ENCODE data around the gene PACSIN2. TPM values are rescaled to one million over a fixed set of nuclear protein-coding genes. Genes with fewer than 3 reads are reported as not detected.

Gene PACSIN2
- total and polyA plus RNA-seq, 10 of the 15 experiments (the other 5 are each of a cell fraction or from before 2014, with no cell fraction given) = 0.93 to 78.7 (median 46.8) TPM

GRCh38 chr22:42914511-42915076, 100.4 kb downstream of the PACSIN2 start:
- SMC1A ChIA-PET (ENCODE audit: uncharacterized antibody, unreplicated experiment) = interaction anchor here (0.6 to 1.2 kb wide), 4 partner anchors 14 to 47 kb away, joined by 3 to 4 read pairs (median 3); no protein-coding TSS in a partner anchor
- Histone ChIP-seq H4K20me1 (ENCODE audit: control insufficient read depth, insufficient read depth) (no peaks in the 10 kb centered on the region; the same call in 1 of the 2 replicates), H3K79me2 (ENCODE audit: control insufficient read depth, insufficient read depth, low read length) (peaks cover 52% of the 10 kb centered on the region), H3K4me2 (ENCODE audit: control insufficient read depth, insufficient read depth) (no peak overlapping the region), H3K9ac (ENCODE audit: control insufficient read depth, insufficient read depth, low read length) (no peak overlapping the region), H3K27me3 (replicated peaks in 1 of 2; ENCODE audit: control insufficient read depth in 2 of 2, insufficient read depth in 2 of 2, low read length in 1 of 2) (no peaks in the 10 kb centered on the region), H2AFZ (ENCODE audit: control insufficient read depth, low read depth, low read length) (no peak overlapping the region), H3K4me1 (ENCODE audit: control insufficient read depth, insufficient read depth, low read length) (no peaks in the 10 kb centered on the region; the same call in 1 of the 2 replicates), H3K9me3 (replicated peaks; ENCODE audit: control insufficient read depth, insufficient read depth, low read length) (no peaks in the 10 kb centered on the region), H3K4me3 (no peak overlapping the region), H3K36me3 (ENCODE audit: control insufficient read depth in 2 of 2, insufficient read depth in 2 of 2, low read length in 1 of 2) (peaks cover 3 to 14% of the 10 kb centered on the region in 2 experiments; a peak in 3 of 4 replicates), H3K27ac (ENCODE audit: control insufficient read depth, insufficient read depth) (no peak overlapping the region)
- ATAC-seq = no peak
- RAD21 ChIA-PET (ENCODE audit: unreplicated experiment) = no interaction called here
- no TSS peak for BruUV-seq (replicated peaks)
- DNase-seq (ENCODE audit: low read depth, low spot score) = no peak
- FAIRE-seq = no peak
- intact Hi-C loops (cut with micrococcal nuclease; ENCODE audit: unreplicated experiment) = no loop called here
- in situ Hi-C loops (cut with MboI) = no loop called here
- WGBS (ENCODE audit: insufficient coverage, insufficient replicate concordance, low lambda C conversion rate, missing lambda C conversion rate) = 93% methylated on average over 6 of the region's 6 CpGs
- TF ChIP-seq ATF2 (IDR thresholded peaks at IDR 0.05; ENCODE audit: low read length) (no peak), TCF7 (IDR thresholded peaks at IDR 0.05; ENCODE audit: borderline replicate concordance) (no peak), JUND (IDR thresholded peaks at IDR 0.05; ENCODE audit: low read depth, low read length) (no peak), SP1 (IDR thresholded peaks at IDR 0.05; ENCODE audit: low read depth, low read length) (no peak), IKZF2 (IDR thresholded peaks at IDR 0.05) (no peak)
- POLR2A ChIA-PET = interaction anchor here (0.6 to 0.7 kb wide), 2 partner anchors 11 to 81 kb away, joined by 3 read pairs; no protein-coding TSS in a partner anchor
- CTCF ChIA-PET = interaction anchor here (1.3 to 2.1 kb wide), 5 partner anchors 11 to 47 kb away, joined by 3 to 10 read pairs (median 5); no protein-coding TSS in a partner anchor

All from GM12878 (cell line).